Mesendoderm (in vitro differentiated cells): ENCODE measurements around the gene MAST4.

Experiments
- DNase-seq: peaks from one replicate; pipeline ENCODE4 v3.0.0; 2013
- H2AK5ac ChIP-seq: 2 replicates; pipeline ENCODE4 v1.6.1; 2013; ENCODE audit warnings: low read length, inconsistent platforms
- H2BK120ac ChIP-seq: 2 replicates; pipeline ENCODE4 v1.6.1; 2013; ENCODE audit warnings: low read depth, mild to moderate bottlenecking, low read length, moderate library complexity, mixed read lengths
- H2BK15ac ChIP-seq: replicated peaks from 2 replicates; pipeline ENCODE4 v1.6.1; 2013; ENCODE audit warnings: low read depth, mild to moderate bottlenecking, moderate library complexity
- H2BK5ac ChIP-seq: 2 replicates; pipeline ENCODE4 v1.6.1; 2013; ENCODE audit warnings: low read length, inconsistent platforms
- H3K18ac ChIP-seq: 2 replicates; pipeline ENCODE4 v1.6.1; 2013; ENCODE audit warnings: mild to moderate bottlenecking, low read length, mixed read lengths
- H3K23ac ChIP-seq: one replicate; pipeline ENCODE4 v1.6.1; 2013; ENCODE audit warnings: low read length
- H3K27ac ChIP-seq: 2 replicates; pipeline ENCODE4 v1.5.1; 2013; ENCODE audit warnings: low read depth, mild to moderate bottlenecking, inconsistent platforms, low read length, moderate library complexity
- H3K27me3 ChIP-seq: 2 replicates; pipeline ENCODE4 v1.6.1; 2013; ENCODE audit warnings: low read length, control low read depth, mild to moderate bottlenecking, inconsistent platforms; ENCODE audit not compliant: insufficient read depth, poor library complexity
- H3K36me3 ChIP-seq: 2 replicates; pipeline ENCODE4 v1.6.1; 2013; ENCODE audit warnings: low read length, inconsistent platforms; ENCODE audit not compliant: control insufficient read depth, insufficient read depth
- H3K4ac ChIP-seq: one replicate; pipeline ENCODE4 v1.6.1; 2013; ENCODE audit warnings: low read depth, mild to moderate bottlenecking, low read length, moderate library complexity
- H3K4me1 ChIP-seq: 2 replicates; pipeline ENCODE4 v1.6.1; 2013; ENCODE audit warnings: low read depth, low read length, inconsistent platforms; ENCODE audit not compliant: control insufficient read depth
- H3K4me2 ChIP-seq: 2 replicates; pipeline ENCODE4 v1.6.1; 2013; ENCODE audit warnings: low read length
- H3K4me3 ChIP-seq: 2 replicates; pipeline ENCODE4 v1.5.1; 2013; ENCODE audit warnings: mild to moderate bottlenecking, low read length
- H3K56ac ChIP-seq: one replicate; pipeline ENCODE4 v1.6.1; 2013; ENCODE audit warnings: low read length
- H3K79me1 ChIP-seq: 2 replicates; pipeline ENCODE4 v1.6.1; 2013; ENCODE audit warnings: low read length, inconsistent platforms
- H3K79me2 ChIP-seq: 2 replicates; pipeline ENCODE4 v1.6.1; 2013; ENCODE audit warnings: mild to moderate bottlenecking, low read length; ENCODE audit not compliant: control insufficient read depth, insufficient read depth
- H3K9ac ChIP-seq: 2 replicates; pipeline ENCODE4 v1.6.1; 2013; ENCODE audit warnings: low read length, inconsistent platforms
- H4K5ac ChIP-seq: one replicate; pipeline ENCODE4 v1.6.1; 2013; ENCODE audit warnings: low read length
- H4K8ac ChIP-seq: one replicate; pipeline ENCODE4 v1.6.1; 2013; ENCODE audit warnings: low read depth, mild to moderate bottlenecking, control low read depth, low read length, moderate library complexity
- WGBS: extraction: QIAGEN DNeasy Blood & Tissue Kit; methylation state at CpG from one replicate; pipeline ENCODE4 v1.1.7; 2013; ENCODE audit warnings: low lambda C conversion rate, missing lambda C conversion rate; ENCODE audit not compliant: insufficient coverage; ENCODE audit errors: extremely low coverage; 5-methylcytosine and 5-hydroxymethylcytosine counted together

Gene MAST4

GRCh38 chr5:67094476-67095300 is 498.5 kb downstream of the MAST4 start:
- no peak overlapping the region for H3K4me3 ChIP-seq
- H3K79me2 ChIP-seq: no peaks in the 10 kb centered on the region
- no peak overlapping the region for H4K8ac ChIP-seq
- peak overlapping the region; percentile 24 for H3K4ac ChIP-seq
- WGBS: no CpG with 5 or more reads among the region's 4 CpGs
- H2BK120ac ChIP-seq: no peak overlapping the region
- H3K56ac ChIP-seq: no peak overlapping the region
- H3K23ac ChIP-seq: no peak overlapping the region
- H2BK5ac ChIP-seq: no peak overlapping the region
- no peak overlapping the region for H2BK15ac ChIP-seq
- H4K5ac ChIP-seq: no peak overlapping the region
- H3K79me1 ChIP-seq: no peaks in the 10 kb centered on the region
- no peak overlapping the region for H3K9ac ChIP-seq
- H3K4me2 ChIP-seq: no peak overlapping the region
- peak overlapping the region; percentile 71 for H3K27ac ChIP-seq
- H3K36me3 ChIP-seq: no peaks in the 10 kb centered on the region
- H3K4me1 ChIP-seq: peaks cover 5% of the 10 kb centered on the region
- H3K18ac ChIP-seq: no peak overlapping the region
- H3K27me3 ChIP-seq: no peaks in the 10 kb centered on the region
- peak; percentile 85 for DNase-seq
- no peak overlapping the region for H2AK5ac ChIP-seq

GRCh38 chr5:67095346-67096171 is 499.4 kb downstream of the MAST4 start:
- Histone ChIP-seq H3K4ac (peak overlapping the region; percentile 59), H3K27ac (peak overlapping the region; percentile 71), H2AK5ac (no peak overlapping the region), H3K4me1 (peaks cover 5% of the 10 kb centered on the region), H3K4me2 (no peak overlapping the region), H2BK120ac (no peak overlapping the region), H2BK15ac (no peak overlapping the region), H3K4me3 (no peak overlapping the region), H4K5ac (no peak overlapping the region), H3K27me3 (no peaks in the 10 kb centered on the region), H3K18ac (peak overlapping the region; percentile 43), H3K79me1 (no peaks in the 10 kb centered on the region), H3K23ac (no peak overlapping the region), H3K79me2 (no peaks in the 10 kb centered on the region), H2BK5ac (no peak overlapping the region), H4K8ac (no peak overlapping the region), H3K36me3 (no peaks in the 10 kb centered on the region), H3K56ac (no peak overlapping the region), H3K9ac (no peak overlapping the region)
- DNase-seq: peak; percentile 38
- WGBS: no CpG with 5 or more reads among the region's 8 CpGs

GRCh38 chr5:67098656-67099055 is 502.5 kb downstream of the MAST4 start:
- no peaks in the 10 kb centered on the region for H3K36me3 ChIP-seq
- H2BK5ac ChIP-seq: no peak overlapping the region
- H3K4me3 ChIP-seq: no peak overlapping the region
- H3K27me3 ChIP-seq: no peaks in the 10 kb centered on the region
- H3K27ac ChIP-seq: no peak overlapping the region
- no peaks in the 10 kb centered on the region for H3K79me1 ChIP-seq
- H4K5ac ChIP-seq: no peak overlapping the region
- peaks cover 5% of the 10 kb centered on the region for H3K4me1 ChIP-seq
- no peak overlapping the region for H3K9ac ChIP-seq
- no peaks in the 10 kb centered on the region for H3K79me2 ChIP-seq
- no peak overlapping the region for H3K4ac ChIP-seq
- no peak overlapping the region for H3K56ac ChIP-seq
- DNase-seq: no peak
- no peak overlapping the region for H3K23ac ChIP-seq
- H2BK15ac ChIP-seq: no peak overlapping the region
- no peak overlapping the region for H4K8ac ChIP-seq
- H3K4me2 ChIP-seq: no peak overlapping the region
- no peak overlapping the region for H2BK120ac ChIP-seq
- no peak overlapping the region for H2AK5ac ChIP-seq
- H3K18ac ChIP-seq: no peak overlapping the region

GRCh38 chr5:67100301-67100700 is 504.1 kb downstream of the MAST4 start:
- Histone ChIP-seq H4K8ac (no peak overlapping the region), H4K5ac (no peak overlapping the region), H3K4me3 (no peak overlapping the region), H3K36me3 (no peaks in the 10 kb centered on the region), H2BK15ac (no peak overlapping the region), H3K4me1 (no peaks in the 10 kb centered on the region), H3K79me1 (no peaks in the 10 kb centered on the region), H3K18ac (no peak overlapping the region), H3K23ac (no peak overlapping the region), H2AK5ac (no peak overlapping the region), H3K27ac (no peak overlapping the region), H2BK5ac (no peak overlapping the region), H2BK120ac (no peak overlapping the region), H3K27me3 (no peaks in the 10 kb centered on the region), H3K9ac (no peak overlapping the region), H3K4me2 (no peak overlapping the region), H3K56ac (no peak overlapping the region), H3K79me2 (no peaks in the 10 kb centered on the region), H3K4ac (no peak overlapping the region)
- WGBS: no CpG with 5 or more reads among the region's 10 CpGs
- DNase-seq: no peak

GRCh38 chr5:67102708-67103107 is 506.5 kb downstream of the MAST4 start:
- Histone ChIP-seq H3K9ac (no peak overlapping the region), H3K56ac (no peak overlapping the region), H3K4ac (no peak overlapping the region), H2BK5ac (no peak overlapping the region), H3K27ac (no peak overlapping the region), H3K79me2 (no peaks in the 10 kb centered on the region), H2BK15ac (no peak overlapping the region), H3K4me3 (no peak overlapping the region), H3K79me1 (no peaks in the 10 kb centered on the region), H3K27me3 (no peaks in the 10 kb centered on the region), H2BK120ac (no peak overlapping the region), H4K8ac (no peak overlapping the region), H4K5ac (no peak overlapping the region), H3K18ac (no peak overlapping the region), H3K4me2 (no peak overlapping the region), H3K4me1 (no peaks in the 10 kb centered on the region), H2AK5ac (no peak overlapping the region), H3K36me3 (no peaks in the 10 kb centered on the region), H3K23ac (no peak overlapping the region)
- no peak for DNase-seq
- whole genome bisulfite sequencing: no CpG with 5 or more reads among the region's 4 CpGs
